GM23338 (cell line): ENCODE results near the gene MTRF1. TPM values are rescaled to one million over a fixed set of nuclear protein-coding genes. Genes with fewer than 3 reads are reported as not detected.

ENCODE experiments used
- ATAC-seq: fragments of 200-7000 bp; cut with Tn5 transposase; 3 replicates; pipeline ENCODE4 v1.9.1; 2020
- DNase-seq: peaks from one replicate; pipeline ENCODE4 v3.0.0-alpha.2; 2015; ENCODE audit warnings: low spot score
- H2AFZ ChIP-seq: fragments of 200-600 bp; sonication (generic); 2 replicates; pipeline ENCODE4 v1.8.0; 2016; ENCODE audit warnings: antibody characterized with exemption, mild to moderate bottlenecking, moderate library complexity
- H3F3A ChIP-seq: fragments of 200-600 bp; sonication (generic); replicated peaks from 2 replicates; pipeline ENCODE4 v1.8.0; 2017; ENCODE audit warnings: antibody characterized with exemption, mixed run types, low read depth
- H3K27ac ChIP-seq: fragments of 200-600 bp; sonication (generic); 2 replicates; pipeline ENCODE4 v1.6.1; 2016; ENCODE audit warnings: low read depth
- H3K27me3 ChIP-seq: fragments of 200-600 bp; sonication (generic); 2 replicates; pipeline ENCODE4 v1.8.0; 2016; ENCODE audit warnings: mild to moderate bottlenecking, mixed run types, moderate library complexity; ENCODE audit not compliant: insufficient read depth
- H3K36me3 ChIP-seq: fragments of 200-600 bp; sonication (generic); 2 replicates; pipeline ENCODE4 v1.8.0; 2016; ENCODE audit warnings: mild to moderate bottlenecking; ENCODE audit not compliant: insufficient read depth
- H3K4me1 ChIP-seq: fragments of 200-600 bp; sonication (generic); 2 replicates; pipeline ENCODE4 v1.8.0; 2016; ENCODE audit warnings: mild to moderate bottlenecking, moderate library complexity; ENCODE audit not compliant: insufficient read depth
- H3K4me2 ChIP-seq: fragments of 200-600 bp; sonication (generic); 2 replicates; pipeline ENCODE4 v1.7.1; 2017; ENCODE audit warnings: mixed run types
- H3K4me3 ChIP-seq: fragments of 200-600 bp; sonication (generic); 2 replicates; pipeline ENCODE4 v1.6.1; 2016; ENCODE audit warnings: mixed run types
- H3K79me2 ChIP-seq: fragments of 200-600 bp; sonication (generic); replicated peaks from 2 replicates; pipeline ENCODE4 v1.8.0; 2017; ENCODE audit warnings: mild to moderate bottlenecking; ENCODE audit not compliant: insufficient read depth
- H3K9me2 ChIP-seq: fragments of 200-600 bp; sonication (generic); 2 replicates; pipeline ENCODE4 v1.8.0; 2017; ENCODE audit not compliant: insufficient read depth
- H4K20me1 ChIP-seq: fragments of 200-600 bp; sonication (generic); replicated peaks from 2 replicates; pipeline ENCODE4 v1.8.0; 2017; ENCODE audit warnings: mild to moderate bottlenecking; ENCODE audit not compliant: insufficient read depth
- H3K27ac Mint-ChIP-seq: 2 replicates; pipeline ENCODE4 v1.8.0; 2020; ENCODE audit warnings: inconsistent platforms, mild to moderate bottlenecking, moderate library complexity, mixed read lengths
- H3K27me3 Mint-ChIP-seq: 3 replicates; pipeline ENCODE4 v1.8.0; 2022; ENCODE audit warnings: low read depth, mild to moderate bottlenecking, moderate library complexity, mixed read lengths, inconsistent platforms; ENCODE audit not compliant: insufficient read depth, poor library complexity
- H3K36me3 Mint-ChIP-seq: 3 replicates; pipeline ENCODE4 v1.8.0; 2021; ENCODE audit warnings: low read depth, mild to moderate bottlenecking, inconsistent platforms, moderate library complexity, mixed read lengths
- H3K4me1 Mint-ChIP-seq: 3 replicates; pipeline ENCODE4 v1.8.0; 2020; ENCODE audit warnings: mild to moderate bottlenecking, inconsistent platforms, mixed read lengths
- H3K4me3 Mint-ChIP-seq: 3 replicates; pipeline ENCODE4 v1.8.0; 2021; ENCODE audit warnings: moderate library complexity, mild to moderate bottlenecking, inconsistent platforms, mixed read lengths
- H3K9me3 Mint-ChIP-seq: 3 replicates; pipeline ENCODE4 v1.8.0; 2020; ENCODE audit warnings: moderate library complexity, mild to moderate bottlenecking, inconsistent platforms, mixed read lengths
- CREB1 ChIP-seq: fragments of 250-450 bp; sonication (Bioruptor Pico); IDR thresholded peaks from 2 replicates; pipeline ENCODE4 v1.5.0; 2020; ENCODE audit warnings: low read depth, mild to moderate bottlenecking, moderate library complexity
- CTCF ChIP-seq, 2 experiments: fragments of 200-600 bp in 1 of 2; sonication (generic) in 1 of 2; conservative IDR thresholded peaks; 2 replicates each; pipeline versions ENCODE4 v1.5.1 to v1.6.1; 2016 to 2017; ENCODE audit warnings: antibody characterized with exemption in 2 of 2, low read depth in 2 of 2, mild to moderate bottlenecking in 2 of 2, moderate library complexity in 1 of 2
- ETS1 ChIP-seq: IDR thresholded peaks from 2 replicates; pipeline ENCODE4 v1.6.1; 2016; ENCODE audit warnings: antibody characterized with exemption
- EZH2phosphoT487 ChIP-seq: fragments of 200-600 bp; sonication (generic); IDR thresholded peaks from one replicate; pipeline ENCODE4 v1.8.1; 2018; ENCODE audit warnings: antibody characterized with exemption; ENCODE audit not compliant: unreplicated experiment
- ZNF331 ChIP-seq: fragments of 250-450 bp; sonication (Bioruptor Pico); IDR thresholded peaks from 2 replicates; pipeline ENCODE4 v1.5.0; 2020; ENCODE audit warnings: low read depth, mild to moderate bottlenecking, moderate library complexity
- ZNF462 ChIP-seq: fragments of 250-450 bp; sonication (Bioruptor Pico); IDR thresholded peaks from 2 replicates; pipeline ENCODE4 v1.5.0; 2020; ENCODE audit warnings: mild to moderate bottlenecking, moderate library complexity
- polyA plus RNA-seq: library from polyadenylated mRNA; unstranded; fragments of >200 nt; fragmentation: Nextera tagmentation; extraction: Ambion mirVana; gene quantifications from 2 replicates; pipeline ENCODE4 v1.2.1, GENCODE V29; 2016
- total RNA-seq: library from RNA; depleted of rRNA; stranded (reverse); fragments of >200 nt; shearing (Covaris generic); gene quantifications from 2 replicates; pipeline ENCODE4 v1.2.3, GENCODE V29; 2014

Gene MTRF1
- total and polyA plus RNA-seq, 2 experiments from 2014 or later = 18.4 to 22.6 TPM

GRCh38 chr13:41271456-41272285 is 8.3 kb upstream of the MTRF1 start:
- peaks cover 5% of the 10 kb centered on the region; the same call in 1 of the 2 replicates for H3K9me2 ChIP-seq
- H3K4me3 ChIP-seq = no peak overlapping the region
- no peak overlapping the region for H3K4me2 ChIP-seq
- no peaks in the 10 kb centered on the region for H4K20me1 ChIP-seq
- no peak for ATAC-seq
- H3K79me2 ChIP-seq = no peaks in the 10 kb centered on the region
- no peaks in the 10 kb centered on the region for H3K27me3 ChIP-seq
- no peak overlapping the region for H3K4me3 Mint-ChIP-seq
- peaks cover 1% of the 10 kb centered on the region for H3K27me3 Mint-ChIP-seq
- peaks cover 46% of the 10 kb centered on the region for H3K9me3 Mint-ChIP-seq
- H3F3A ChIP-seq = no peaks in the 10 kb centered on the region
- TF ChIP-seq ETS1 = no peak
- TF ChIP-seq ZNF331 (CRISPR knock-in tag) = no peak
- TF ChIP-seq EZH2phosphoT487 = no peak
- no peak for TF ChIP-seq ZNF462 (CRISPR knock-in tag)
- no peak for TF ChIP-seq CTCF (conservative IDR thresholded peaks at IDR 0.05; ENCODE audit: low read depth in 2 of 2)
- no peak for TF ChIP-seq CREB1 (CRISPR knock-in tag)
- DNase-seq = no peak
- H3K36me3 ChIP-seq = peaks cover 7% of the 10 kb centered on the region
- peak overlapping the region; percentile 1; the same call in 1 of the 2 replicates for H2AFZ ChIP-seq
- peaks cover 16% of the 10 kb centered on the region; the same call in 2 of the 3 replicates for H3K36me3 Mint-ChIP-seq
- H3K4me1 ChIP-seq = peaks cover 6% of the 10 kb centered on the region; the same call in 1 of the 2 replicates
- H3K27ac Mint-ChIP-seq = no peak overlapping the region
- peaks cover 6% of the 10 kb centered on the region for H3K4me1 Mint-ChIP-seq
- H3K27ac ChIP-seq = no peak overlapping the region
